Measurements from ENCODE around the gene CTNNA2.

DNA sequence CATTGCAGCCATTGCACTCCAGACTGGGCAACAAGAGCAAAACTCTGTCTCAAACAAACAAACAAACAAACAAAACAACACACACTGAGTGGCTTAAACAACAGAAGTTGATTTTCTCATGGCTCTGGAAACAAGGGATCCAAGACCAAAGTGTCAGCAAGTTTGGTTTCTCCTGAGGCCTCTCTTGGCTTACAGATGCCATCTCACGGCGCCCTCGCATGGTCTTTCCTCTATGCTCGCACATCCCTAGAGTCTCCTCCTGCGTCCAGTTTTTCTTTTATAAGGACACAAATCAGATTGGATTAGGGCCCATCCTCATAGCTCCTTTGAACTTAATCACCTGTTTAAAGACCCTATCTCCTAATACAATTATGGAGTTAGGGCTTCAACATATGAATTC, 925.1 kb downstream of the CTNNA2 start:
- TF ChIP-seq, protein P1, sequence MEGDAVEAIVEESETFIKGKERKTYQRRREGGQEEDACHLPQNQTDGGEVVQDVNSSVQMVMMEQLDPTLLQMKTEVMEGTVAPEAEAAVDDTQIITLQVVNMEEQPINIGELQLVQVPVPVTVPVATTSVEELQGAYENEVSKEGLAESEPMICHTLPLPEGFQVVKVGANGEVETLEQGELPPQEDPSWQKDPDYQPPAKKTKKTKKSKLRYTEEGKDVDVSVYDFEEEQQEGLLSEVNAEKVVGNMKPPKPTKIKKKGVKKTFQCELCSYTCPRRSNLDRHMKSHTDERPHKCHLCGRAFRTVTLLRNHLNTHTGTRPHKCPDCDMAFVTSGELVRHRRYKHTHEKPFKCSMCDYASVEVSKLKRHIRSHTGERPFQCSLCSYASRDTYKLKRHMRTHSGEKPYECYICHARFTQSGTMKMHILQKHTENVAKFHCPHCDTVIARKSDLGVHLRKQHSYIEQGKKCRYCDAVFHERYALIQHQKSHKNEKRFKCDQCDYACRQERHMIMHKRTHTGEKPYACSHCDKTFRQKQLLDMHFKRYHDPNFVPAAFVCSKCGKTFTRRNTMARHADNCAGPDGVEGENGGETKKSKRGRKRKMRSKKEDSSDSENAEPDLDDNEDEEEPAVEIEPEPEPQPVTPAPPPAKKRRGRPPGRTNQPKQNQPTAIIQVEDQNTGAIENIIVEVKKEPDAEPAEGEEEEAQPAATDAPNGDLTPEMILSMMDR (IDR thresholded peaks at IDR 0.05), result no peak
- TF ChIP-seq POLR2AphosphoS5 (IDR thresholded peaks at IDR 0.05), result no peak
